ENCODE results near the gene CD4. TPM values are rescaled to one million over a fixed set of nuclear protein-coding genes. Genes with fewer than 3 reads are reported as not detected.

Gene CD4
- total RNA-seq, 4 donors from 2014 or later: 1.8 to 12.9 (median 3.8) TPM

DNA sequence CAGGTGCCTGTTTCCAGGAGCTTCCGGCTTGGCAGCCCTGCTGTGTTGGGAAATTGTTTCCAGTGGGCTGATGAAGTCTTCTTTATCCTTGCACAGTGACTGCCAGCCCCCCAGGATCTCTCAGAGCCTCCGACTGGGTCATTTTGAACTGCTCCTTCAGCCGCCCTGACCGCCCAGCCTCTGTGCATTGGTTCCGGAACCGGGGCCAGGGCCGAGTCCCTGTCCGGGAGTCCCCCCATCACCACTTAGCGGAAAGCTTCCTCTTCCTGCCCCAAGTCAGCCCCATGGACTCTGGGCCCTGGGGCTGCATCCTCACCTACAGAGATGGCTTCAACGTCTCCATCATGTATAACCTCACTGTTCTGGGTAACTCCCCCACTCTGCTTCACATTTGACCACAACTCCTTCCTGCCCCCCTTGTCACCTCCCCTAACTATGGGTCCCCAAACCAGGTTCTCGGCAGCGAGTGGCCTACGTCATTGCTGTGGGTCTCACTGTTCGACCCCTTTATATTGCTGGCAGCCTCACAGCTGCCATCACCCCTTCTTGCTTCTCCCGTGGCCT lies 14.7 kb upstream of the CD4 start:
- DNase-seq (no peak), ATAC-seq (no peak)
- no peaks in the 10 kb centered on the region for H3K36me3 ChIP-seq
- H3K4me3 ChIP-seq: no peak overlapping the region
- H3K9me3 ChIP-seq: no peaks in the 10 kb centered on the region
- in situ Hi-C loops (cut with MboI; ENCODE audit: low sequenced_read_pairs in 4 of 4): no loop called here
- H3K27me3 ChIP-seq: no peaks in the 10 kb centered on the region
- TF ChIP-seq, protein P1, sequence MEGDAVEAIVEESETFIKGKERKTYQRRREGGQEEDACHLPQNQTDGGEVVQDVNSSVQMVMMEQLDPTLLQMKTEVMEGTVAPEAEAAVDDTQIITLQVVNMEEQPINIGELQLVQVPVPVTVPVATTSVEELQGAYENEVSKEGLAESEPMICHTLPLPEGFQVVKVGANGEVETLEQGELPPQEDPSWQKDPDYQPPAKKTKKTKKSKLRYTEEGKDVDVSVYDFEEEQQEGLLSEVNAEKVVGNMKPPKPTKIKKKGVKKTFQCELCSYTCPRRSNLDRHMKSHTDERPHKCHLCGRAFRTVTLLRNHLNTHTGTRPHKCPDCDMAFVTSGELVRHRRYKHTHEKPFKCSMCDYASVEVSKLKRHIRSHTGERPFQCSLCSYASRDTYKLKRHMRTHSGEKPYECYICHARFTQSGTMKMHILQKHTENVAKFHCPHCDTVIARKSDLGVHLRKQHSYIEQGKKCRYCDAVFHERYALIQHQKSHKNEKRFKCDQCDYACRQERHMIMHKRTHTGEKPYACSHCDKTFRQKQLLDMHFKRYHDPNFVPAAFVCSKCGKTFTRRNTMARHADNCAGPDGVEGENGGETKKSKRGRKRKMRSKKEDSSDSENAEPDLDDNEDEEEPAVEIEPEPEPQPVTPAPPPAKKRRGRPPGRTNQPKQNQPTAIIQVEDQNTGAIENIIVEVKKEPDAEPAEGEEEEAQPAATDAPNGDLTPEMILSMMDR (IDR thresholded peaks at IDR 0.05 in 4 of 5, conservative IDR thresholded peaks at IDR 0.05 in 1 of 5): no peak
- TF ChIP-seq POLR2A (IDR thresholded peaks at IDR 0.05): no peak
- no peak overlapping the region for H3K27ac ChIP-seq
- H3K4me1 ChIP-seq: peaks cover 9 to 10% of the 10 kb centered on the region in 2 donors
- intact Hi-C loops (cut with DNase I; ENCODE audit: low total_unique reads): no loop called here

DNA sequence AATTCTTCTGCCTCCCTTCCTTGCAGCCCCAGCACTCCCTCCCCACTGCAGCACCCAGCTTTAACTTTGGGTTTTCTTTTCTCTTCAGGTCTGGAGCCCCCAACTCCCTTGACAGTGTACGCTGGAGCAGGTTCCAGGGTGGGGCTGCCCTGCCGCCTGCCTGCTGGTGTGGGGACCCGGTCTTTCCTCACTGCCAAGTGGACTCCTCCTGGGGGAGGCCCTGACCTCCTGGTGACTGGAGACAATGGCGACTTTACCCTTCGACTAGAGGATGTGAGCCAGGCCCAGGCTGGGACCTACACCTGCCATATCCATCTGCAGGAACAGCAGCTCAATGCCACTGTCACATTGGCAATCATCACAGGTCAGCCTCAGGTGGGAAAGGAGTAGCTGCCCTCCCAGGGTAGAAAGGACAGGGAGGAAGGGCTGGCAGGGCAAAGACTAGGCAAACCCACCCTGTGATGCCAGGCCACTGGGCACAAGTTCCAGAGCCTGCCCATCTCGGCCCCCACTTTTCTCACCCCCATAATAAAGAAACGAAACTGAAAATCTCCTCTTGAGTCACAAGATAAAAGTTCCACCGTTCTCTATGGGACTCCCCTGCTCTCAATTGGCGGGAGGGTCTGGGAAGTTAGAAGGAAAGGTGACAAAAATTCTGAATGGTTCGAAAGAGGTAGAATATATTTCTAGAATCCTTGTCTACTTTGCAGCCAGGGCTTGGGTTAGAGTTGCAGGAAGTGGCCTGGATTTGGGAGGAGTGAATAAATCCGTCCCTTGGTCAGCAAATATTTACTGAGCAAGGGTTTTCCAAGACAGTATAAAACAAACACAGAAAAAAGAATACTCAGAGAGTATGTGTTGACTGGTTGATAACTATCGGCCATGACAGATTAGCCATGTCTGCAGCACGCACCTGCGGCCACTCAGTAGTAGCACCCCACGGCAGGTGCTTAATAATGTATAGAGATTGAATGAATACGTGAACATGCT lies 13.8 kb upstream of the CD4 start:
- DNase-seq (no peak), ATAC-seq (no peak)
- in situ Hi-C loops (cut with MboI; ENCODE audit: low sequenced_read_pairs in 4 of 4) (no loop called here), intact Hi-C loops (cut with DNase I; ENCODE audit: low total_unique reads) (no loop called here)
- TF ChIP-seq POLR2A (IDR thresholded peaks at IDR 0.05): no peak
- TF ChIP-seq, protein P1 (IDR thresholded peaks at IDR 0.05 in 4 of 5, conservative IDR thresholded peaks at IDR 0.05 in 1 of 5): no peak
- Histone ChIP-seq H3K36me3 (no peaks in the 10 kb centered on the region), H3K27me3 (no peaks in the 10 kb centered on the region), H3K9me3 (no peaks in the 10 kb centered on the region), H3K27ac (no peak overlapping the region), H3K4me3 (no peak overlapping the region), H3K4me1 (peaks cover 9 to 10% of the 10 kb centered on the region in 2 donors)

GRCh38 chr12:6777386-6777785 lies 11.9 kb upstream of the CD4 start:
- Histone ChIP-seq H3K4me1 (peaks cover 9 to 10% of the 10 kb centered on the region in 2 donors), H3K9me3 (no peaks in the 10 kb centered on the region), H3K36me3 (no peaks in the 10 kb centered on the region), H3K27ac (peak overlapping the region in 1 of 4 donors; percentile 73), H3K4me3 (no peak overlapping the region), H3K27me3 (no peaks in the 10 kb centered on the region)
- ATAC-seq: no peak
- no peak for DNase-seq
- TF ChIP-seq POLR2A (IDR thresholded peaks at IDR 0.05): no peak
- TF ChIP-seq, protein P1 (IDR thresholded peaks at IDR 0.05 in 4 of 5, conservative IDR thresholded peaks at IDR 0.05 in 1 of 5): no peak
- in situ Hi-C loops (cut with MboI; ENCODE audit: low sequenced_read_pairs in 4 of 4) (no loop called here), intact Hi-C loops (cut with DNase I; ENCODE audit: low total_unique reads) (no loop called here)

GRCh38 chr12:6778217-6778573 lies 11.1 kb upstream of the CD4 start:
- no peak for DNase-seq
- H3K27me3 ChIP-seq: no peaks in the 10 kb centered on the region
- TF ChIP-seq POLR2A (IDR thresholded peaks at IDR 0.05): no peak
- TF ChIP-seq, protein P1 (IDR thresholded peaks at IDR 0.05 in 4 of 5, conservative IDR thresholded peaks at IDR 0.05 in 1 of 5): no peak
- in situ Hi-C loops (cut with MboI; ENCODE audit: low sequenced_read_pairs in 4 of 4) (no loop called here), intact Hi-C loops (cut with DNase I; ENCODE audit: low total_unique reads) (loop anchor here (2.0 kb wide), 1 partner anchor 49 kb away; no protein-coding TSS in a partner anchor)
- no peaks in the 10 kb centered on the region for H3K36me3 ChIP-seq
- no peaks in the 10 kb centered on the region for H3K9me3 ChIP-seq
- H3K27ac ChIP-seq: peak overlapping the region; percentile 59 to 73 (median 68)
- peaks cover 9 to 10% of the 10 kb centered on the region in 2 donors for H3K4me1 ChIP-seq
- H3K4me3 ChIP-seq: peak overlapping the region; percentile 37 to 65 (median 54)
- peak; percentile 41 to 47 for ATAC-seq
